GM23338 (cell line): ENCODE results near the gene MICB. TPM values are rescaled to one million over a fixed set of nuclear protein-coding genes. Genes with fewer than 3 reads are reported as not detected.

Experiments used
- ATAC-seq: fragments of 200-7000 bp; cut with Tn5 transposase; 3 replicates; pipeline ENCODE4 v1.9.1; 2020
- DNase-seq: peaks from one replicate; pipeline ENCODE4 v3.0.0-alpha.2; 2015; ENCODE audit warnings: low spot score
- H2AFZ ChIP-seq: fragments of 200-600 bp; sonication (generic); 2 replicates; pipeline ENCODE4 v1.8.0; 2016; ENCODE audit warnings: antibody characterized with exemption, mild to moderate bottlenecking, moderate library complexity
- H3F3A ChIP-seq: fragments of 200-600 bp; sonication (generic); replicated peaks from 2 replicates; pipeline ENCODE4 v1.8.0; 2017; ENCODE audit warnings: antibody characterized with exemption, mixed run types, low read depth
- H3K27ac ChIP-seq: fragments of 200-600 bp; sonication (generic); 2 replicates; pipeline ENCODE4 v1.6.1; 2016; ENCODE audit warnings: low read depth
- H3K27me3 ChIP-seq: fragments of 200-600 bp; sonication (generic); 2 replicates; pipeline ENCODE4 v1.8.0; 2016; ENCODE audit warnings: mild to moderate bottlenecking, mixed run types, moderate library complexity; ENCODE audit not compliant: insufficient read depth
- H3K36me3 ChIP-seq: fragments of 200-600 bp; sonication (generic); 2 replicates; pipeline ENCODE4 v1.8.0; 2016; ENCODE audit warnings: mild to moderate bottlenecking; ENCODE audit not compliant: insufficient read depth
- H3K4me1 ChIP-seq: fragments of 200-600 bp; sonication (generic); 2 replicates; pipeline ENCODE4 v1.8.0; 2016; ENCODE audit warnings: mild to moderate bottlenecking, moderate library complexity; ENCODE audit not compliant: insufficient read depth
- H3K4me2 ChIP-seq: fragments of 200-600 bp; sonication (generic); 2 replicates; pipeline ENCODE4 v1.7.1; 2017; ENCODE audit warnings: mixed run types
- H3K4me3 ChIP-seq: fragments of 200-600 bp; sonication (generic); 2 replicates; pipeline ENCODE4 v1.6.1; 2016; ENCODE audit warnings: mixed run types
- H3K79me2 ChIP-seq: fragments of 200-600 bp; sonication (generic); replicated peaks from 2 replicates; pipeline ENCODE4 v1.8.0; 2017; ENCODE audit warnings: mild to moderate bottlenecking; ENCODE audit not compliant: insufficient read depth
- H3K9me2 ChIP-seq: fragments of 200-600 bp; sonication (generic); 2 replicates; pipeline ENCODE4 v1.8.0; 2017; ENCODE audit not compliant: insufficient read depth
- H4K20me1 ChIP-seq: fragments of 200-600 bp; sonication (generic); replicated peaks from 2 replicates; pipeline ENCODE4 v1.8.0; 2017; ENCODE audit warnings: mild to moderate bottlenecking; ENCODE audit not compliant: insufficient read depth
- H3K27ac Mint-ChIP-seq: 2 replicates; pipeline ENCODE4 v1.8.0; 2020; ENCODE audit warnings: inconsistent platforms, mild to moderate bottlenecking, moderate library complexity, mixed read lengths
- H3K27me3 Mint-ChIP-seq: 3 replicates; pipeline ENCODE4 v1.8.0; 2022; ENCODE audit warnings: low read depth, mild to moderate bottlenecking, moderate library complexity, mixed read lengths, inconsistent platforms; ENCODE audit not compliant: insufficient read depth, poor library complexity
- H3K36me3 Mint-ChIP-seq: 3 replicates; pipeline ENCODE4 v1.8.0; 2021; ENCODE audit warnings: low read depth, mild to moderate bottlenecking, inconsistent platforms, moderate library complexity, mixed read lengths
- H3K4me1 Mint-ChIP-seq: 3 replicates; pipeline ENCODE4 v1.8.0; 2020; ENCODE audit warnings: mild to moderate bottlenecking, inconsistent platforms, mixed read lengths
- H3K4me3 Mint-ChIP-seq: 3 replicates; pipeline ENCODE4 v1.8.0; 2021; ENCODE audit warnings: moderate library complexity, mild to moderate bottlenecking, inconsistent platforms, mixed read lengths
- H3K9me3 Mint-ChIP-seq: 3 replicates; pipeline ENCODE4 v1.8.0; 2020; ENCODE audit warnings: moderate library complexity, mild to moderate bottlenecking, inconsistent platforms, mixed read lengths
- CREB1 ChIP-seq: fragments of 250-450 bp; sonication (Bioruptor Pico); IDR thresholded peaks from 2 replicates; pipeline ENCODE4 v1.5.0; 2020; ENCODE audit warnings: low read depth, mild to moderate bottlenecking, moderate library complexity
- CTCF ChIP-seq, 2 experiments: fragments of 200-600 bp in 1 of 2; sonication (generic) in 1 of 2; conservative IDR thresholded peaks; 2 replicates each; pipeline versions ENCODE4 v1.5.1 to v1.6.1; 2016 to 2017; ENCODE audit warnings: antibody characterized with exemption in 2 of 2, low read depth in 2 of 2, mild to moderate bottlenecking in 2 of 2, moderate library complexity in 1 of 2
- EZH2 ChIP-seq: fragments of 200-600 bp; sonication (generic); IDR thresholded peaks from one replicate; pipeline ENCODE4 v1.8.0; 2017; ENCODE audit warnings: antibody characterized with exemption, mild to moderate bottlenecking, low read depth; ENCODE audit not compliant: unreplicated experiment
- EZH2phosphoT487 ChIP-seq: fragments of 200-600 bp; sonication (generic); IDR thresholded peaks from one replicate; pipeline ENCODE4 v1.8.1; 2018; ENCODE audit warnings: antibody characterized with exemption; ENCODE audit not compliant: unreplicated experiment
- JUNB ChIP-seq: IDR thresholded peaks from one replicate; pipeline ENCODE4 v1.6.1; 2016; ENCODE audit warnings: antibody characterized with exemption; ENCODE audit not compliant: unreplicated experiment
- NANOG ChIP-seq: IDR thresholded peaks from 2 replicates; pipeline ENCODE4 v1.6.1; 2016; ENCODE audit warnings: antibody characterized with exemption, borderline replicate concordance
- POLR2AphosphoS5 ChIP-seq: IDR thresholded peaks from 2 replicates; pipeline ENCODE4 v1.6.1; 2016; ENCODE audit warnings: antibody characterized with exemption, low read depth
- REST ChIP-seq: IDR thresholded peaks from one replicate; pipeline ENCODE4 v1.6.1; 2018; ENCODE audit warnings: antibody characterized with exemption; ENCODE audit not compliant: unreplicated experiment
- STAT1 ChIP-seq: IDR thresholded peaks from one replicate; pipeline ENCODE4 v1.6.1; 2016; ENCODE audit warnings: antibody characterized with exemption; ENCODE audit not compliant: unreplicated experiment
- ZNF114 ChIP-seq: fragments of 250-450 bp; sonication (Bioruptor Pico); IDR thresholded peaks from 2 replicates; pipeline ENCODE4 v1.5.0; 2020; ENCODE audit warnings: mild to moderate bottlenecking, moderate library complexity
- ZNF331 ChIP-seq: fragments of 250-450 bp; sonication (Bioruptor Pico); IDR thresholded peaks from 2 replicates; pipeline ENCODE4 v1.5.0; 2020; ENCODE audit warnings: low read depth, mild to moderate bottlenecking, moderate library complexity
- polyA plus RNA-seq: library from polyadenylated mRNA; unstranded; fragments of >200 nt; fragmentation: Nextera tagmentation; extraction: Ambion mirVana; gene quantifications from 2 replicates; pipeline ENCODE4 v1.2.1, GENCODE V29; 2016
- total RNA-seq: library from RNA; depleted of rRNA; stranded (reverse); fragments of >200 nt; shearing (Covaris generic); gene quantifications from 2 replicates; pipeline ENCODE4 v1.2.3, GENCODE V29; 2014
- TF ChIP-seq, protein P1 (sequence below): IDR thresholded peaks from 2 replicates; pipeline ENCODE4 v1.6.1; 2016; ENCODE audit warnings: antibody characterized with exemption

MICB gene
- total and polyA plus RNA-seq, 2 experiments from 2014 or later: 9.2 to 23.8 TPM

DNA sequence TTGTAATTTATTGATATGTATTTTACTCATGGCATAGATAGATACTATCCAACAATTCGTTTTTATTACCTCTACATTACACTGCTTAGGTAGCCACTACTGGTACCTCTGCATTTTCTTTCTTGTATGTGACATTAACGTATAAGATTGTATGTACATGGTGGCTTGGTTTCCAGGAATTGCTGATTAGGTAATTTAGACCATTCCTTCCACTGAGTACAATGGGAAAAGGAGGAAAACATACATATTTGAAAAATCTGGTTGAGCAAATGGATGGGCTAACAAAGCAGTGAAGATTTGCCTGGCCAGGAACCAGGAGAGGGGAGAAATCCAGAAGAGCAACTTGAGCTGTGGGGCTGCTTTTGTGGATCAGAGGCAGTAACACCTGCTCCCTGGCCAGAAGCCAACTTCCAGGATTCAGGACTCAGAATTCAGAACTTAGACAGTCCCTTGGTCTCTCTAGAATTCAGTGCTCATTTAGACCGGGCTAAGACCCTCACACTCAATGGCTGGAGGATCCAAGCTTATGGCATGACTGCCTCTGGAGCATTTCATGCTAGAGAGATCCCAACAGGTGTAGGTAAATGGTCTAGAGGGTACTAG lies 17.9 kb upstream of the MICB start:
- H3K4me1 Mint-ChIP-seq: no peaks in the 10 kb centered on the region; the same call in 2 of the 3 replicates
- Histone ChIP-seq H3F3A (no peaks in the 10 kb centered on the region), H3K4me3 (no peak overlapping the region), H3K36me3 (no peaks in the 10 kb centered on the region), H3K4me1 (no peaks in the 10 kb centered on the region), H3K9me2 (no peaks in the 10 kb centered on the region), H4K20me1 (no peaks in the 10 kb centered on the region), H3K4me2 (no peak overlapping the region), H3K27me3 (no peaks in the 10 kb centered on the region), H3K27ac (no peak overlapping the region), H2AFZ (no peak overlapping the region), H3K79me2 (no peaks in the 10 kb centered on the region)
- H3K4me3 Mint-ChIP-seq: no peak overlapping the region
- no peak overlapping the region for H3K27ac Mint-ChIP-seq
- DNase-seq (no peak), ATAC-seq (no peak)
- TF ChIP-seq REST: no peak
- TF ChIP-seq ZNF114 (CRISPR knock-in tag): no peak
- no peak for TF ChIP-seq CTCF (conservative IDR thresholded peaks at IDR 0.05; ENCODE audit: low read depth in 2 of 2)
- H3K27me3 Mint-ChIP-seq: peaks cover 4% of the 10 kb centered on the region
- no peaks in the 10 kb centered on the region for H3K36me3 Mint-ChIP-seq
- H3K9me3 Mint-ChIP-seq: no peaks in the 10 kb centered on the region

DNA sequence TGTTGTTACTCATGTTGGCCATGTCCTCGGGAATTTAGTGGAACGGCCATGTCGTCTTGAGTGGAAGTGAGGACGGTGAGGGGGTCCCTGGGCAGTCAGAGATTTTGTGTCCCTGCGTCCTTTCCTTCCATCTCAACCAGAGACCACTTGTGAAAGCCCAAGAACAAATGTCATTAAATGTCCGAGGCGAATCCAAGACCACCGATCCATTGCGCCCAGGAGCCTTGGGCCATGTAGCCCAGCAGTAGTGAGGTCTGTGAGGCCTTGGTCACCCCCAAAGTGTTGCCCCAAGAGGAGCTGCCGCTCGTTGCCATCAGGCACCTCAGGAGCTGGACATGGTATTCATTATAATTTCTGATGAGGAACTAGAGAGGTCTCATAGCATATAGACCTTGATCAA lies 17.4 kb upstream of the MICB start:
- Histone ChIP-seq H3F3A (no peaks in the 10 kb centered on the region), H3K4me1 (no peaks in the 10 kb centered on the region), H3K4me3 (no peak overlapping the region), H3K36me3 (no peaks in the 10 kb centered on the region), H4K20me1 (no peaks in the 10 kb centered on the region), H3K9me2 (no peaks in the 10 kb centered on the region), H3K79me2 (no peaks in the 10 kb centered on the region), H3K4me2 (no peak overlapping the region), H2AFZ (no peak overlapping the region), H3K27ac (no peak overlapping the region), H3K27me3 (no peaks in the 10 kb centered on the region)
- no peaks in the 10 kb centered on the region; the same call in 2 of the 3 replicates for H3K4me1 Mint-ChIP-seq
- ATAC-seq: no peak
- no peak for DNase-seq
- no peak overlapping the region for H3K4me3 Mint-ChIP-seq
- H3K27ac Mint-ChIP-seq: no peak overlapping the region
- peaks cover under 1% of the 10 kb centered on the region for H3K27me3 Mint-ChIP-seq
- no peaks in the 10 kb centered on the region for H3K36me3 Mint-ChIP-seq
- H3K9me3 Mint-ChIP-seq: no peaks in the 10 kb centered on the region
- TF ChIP-seq EZH2phosphoT487 (no peak), EZH2 (no peak), JUNB (no peak), ZNF331 (CRISPR knock-in tag) (no peak), REST (no peak), NANOG (no peak), CTCF (conservative IDR thresholded peaks at IDR 0.05; ENCODE audit: low read depth in 2 of 2) (no peak), ZNF114 (CRISPR knock-in tag) (no peak), CREB1 (CRISPR knock-in tag) (no peak), POLR2AphosphoS5 (no peak), STAT1 (no peak)
- TF ChIP-seq, protein P1, sequence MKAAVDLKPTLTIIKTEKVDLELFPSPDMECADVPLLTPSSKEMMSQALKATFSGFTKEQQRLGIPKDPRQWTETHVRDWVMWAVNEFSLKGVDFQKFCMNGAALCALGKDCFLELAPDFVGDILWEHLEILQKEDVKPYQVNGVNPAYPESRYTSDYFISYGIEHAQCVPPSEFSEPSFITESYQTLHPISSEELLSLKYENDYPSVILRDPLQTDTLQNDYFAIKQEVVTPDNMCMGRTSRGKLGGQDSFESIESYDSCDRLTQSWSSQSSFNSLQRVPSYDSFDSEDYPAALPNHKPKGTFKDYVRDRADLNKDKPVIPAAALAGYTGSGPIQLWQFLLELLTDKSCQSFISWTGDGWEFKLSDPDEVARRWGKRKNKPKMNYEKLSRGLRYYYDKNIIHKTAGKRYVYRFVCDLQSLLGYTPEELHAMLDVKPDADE: no peak
